Dendritic cell treated with granulocyte-macrophage colony-stimulating factor and Interleukin-4, amounts not matched to agents 40 ng/mL and 50 ng/mL, for 4 days (primary cell): ENCODE measurements around the gene COA8.
A peak's percentile ranks its signal among the peaks of the same experiment; 100 is the strongest.

Experiments used
- H3K27ac Mint-ChIP-seq: one replicate; pipeline ENCODE4 v1.8.0; 2022; ENCODE audit warnings: mild to moderate bottlenecking, mixed read lengths
- H3K27me3 Mint-ChIP-seq: one replicate; pipeline ENCODE4 v1.8.0; 2022; ENCODE audit warnings: mild to moderate bottlenecking, mixed read lengths
- H3K36me3 Mint-ChIP-seq: one replicate; pipeline ENCODE4 v1.8.0; 2022; ENCODE audit warnings: low read depth, mixed read lengths
- H3K4me1 Mint-ChIP-seq: one replicate; pipeline ENCODE4 v1.8.0; 2022; ENCODE audit warnings: low read depth, mixed read lengths
- H3K4me3 Mint-ChIP-seq: one replicate; pipeline ENCODE4 v1.8.0; 2022; ENCODE audit warnings: mild to moderate bottlenecking, moderate library complexity, mixed read lengths
- H3K9me3 Mint-ChIP-seq: one replicate; pipeline ENCODE4 v1.8.0; 2022; ENCODE audit warnings: mixed read lengths
- intact Hi-C: fragments of 100-400 bp; cut with micrococcal nuclease; formaldehyde crosslinking; loops from one replicate; pipeline ENCODE4 v1.15.0; 2022

COA8 gene

GRCh38 chr14:103628684-103629502 is 66.1 kb downstream of the COA8 start, which contains the start of gene KLC1:
TSS of gene KLC1 (plus strand) at chr14:103629211. CDS start at chr14:103654565, 25,354 bp downstream.
- H3K4me3 Mint-ChIP-seq = peak within 1 kb of the TSS; percentile 83
- H3K27ac Mint-ChIP-seq = peak within 1 kb of the TSS; percentile 100
- H3K4me1 Mint-ChIP-seq = peaks cover 66% of the 10 kb centered on the region
- peaks cover 10% of the 10 kb centered on the region for H3K27me3 Mint-ChIP-seq
- intact Hi-C loops = no loop called here
- no peaks in the 10 kb centered on the region for H3K9me3 Mint-ChIP-seq
- H3K36me3 Mint-ChIP-seq = peaks cover 49% of the 10 kb centered on the region

- intact Hi-C loops = no loop called here
- H3K27ac Mint-ChIP-seq = peak overlapping the region; percentile 100
- peak overlapping the region; percentile 83 for H3K4me3 Mint-ChIP-seq
- H3K36me3 Mint-ChIP-seq = peaks cover 55% of the 10 kb centered on the region
- H3K9me3 Mint-ChIP-seq = no peaks in the 10 kb centered on the region
- H3K27me3 Mint-ChIP-seq = peaks cover 3% of the 10 kb centered on the region
- H3K4me1 Mint-ChIP-seq = peaks cover 66% of the 10 kb centered on the region
These were observed 66.9 kb downstream of the COA8 start for GRCh38 chr14:103629503-103630121.

DNA sequence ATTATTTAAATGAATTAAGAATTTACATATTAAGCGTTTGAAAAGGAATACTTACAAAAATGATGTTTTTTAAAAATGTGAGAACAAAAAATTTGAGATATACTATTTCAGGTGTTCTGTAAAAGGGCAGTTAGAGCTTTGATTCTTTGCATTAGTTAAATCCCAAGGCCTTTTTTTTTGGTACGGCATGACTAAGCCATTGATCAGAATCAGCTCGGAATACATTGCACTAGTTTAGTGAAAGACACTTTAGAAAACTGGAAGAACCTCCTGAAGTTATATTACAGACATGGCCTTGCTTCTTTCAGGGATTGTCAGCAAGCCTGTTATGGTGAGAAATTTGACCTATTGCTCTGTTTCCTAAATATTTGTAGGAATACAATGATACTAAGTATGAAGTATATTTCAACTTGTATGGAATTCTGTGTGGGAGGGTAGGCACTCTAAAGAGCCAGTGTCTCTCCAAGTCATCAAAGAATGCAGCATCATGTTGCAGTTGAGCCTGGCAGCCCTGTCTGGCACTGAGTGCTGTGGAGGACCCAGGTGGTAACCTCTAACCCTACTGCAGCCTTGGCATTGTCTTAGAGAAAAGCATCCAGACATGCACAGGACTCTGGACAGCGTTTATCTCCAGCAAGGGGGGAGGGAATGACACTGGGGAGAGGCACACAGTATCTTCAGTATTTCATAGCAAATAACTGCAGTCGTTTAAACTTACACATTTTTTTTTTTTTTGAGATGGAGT is 67.8 kb downstream of the COA8 start:
- intact Hi-C loops = no loop called here
- Mint-ChIP-seq H3K4me1 (peaks cover 64% of the 10 kb centered on the region), H3K9me3 (no peaks in the 10 kb centered on the region), H3K27ac (peak overlapping the region; percentile 100), H3K4me3 (peak overlapping the region; percentile 44), H3K36me3 (peaks cover 64% of the 10 kb centered on the region), H3K27me3 (no peaks in the 10 kb centered on the region)

DNA sequence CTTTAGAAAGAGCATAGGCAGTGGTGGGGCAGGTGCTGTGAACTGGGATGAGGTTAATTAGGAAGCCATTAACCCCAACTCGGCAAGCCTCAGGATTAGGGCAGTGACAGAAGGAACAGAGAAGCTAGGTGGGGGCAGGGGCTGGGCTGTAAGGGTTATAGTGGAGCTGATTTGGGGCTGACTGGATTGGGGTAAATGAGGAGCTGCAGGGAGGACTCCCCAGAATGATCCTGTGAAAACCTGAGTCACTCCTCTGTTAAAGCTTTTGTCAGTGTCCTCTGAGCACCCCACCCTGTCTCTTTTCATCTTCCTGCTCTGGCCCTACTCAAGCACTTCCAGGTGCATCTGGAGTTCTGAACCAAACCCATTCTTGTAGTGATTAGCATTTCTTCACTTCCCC is 70.6 kb downstream of the COA8 start:
- Mint-ChIP-seq H3K27me3 (no peaks in the 10 kb centered on the region), H3K36me3 (peaks cover 86% of the 10 kb centered on the region), H3K4me1 (peaks cover 63% of the 10 kb centered on the region), H3K9me3 (no peaks in the 10 kb centered on the region), H3K27ac (no peak overlapping the region), H3K4me3 (no peak overlapping the region)
- intact Hi-C loops = no loop called here

DNA sequence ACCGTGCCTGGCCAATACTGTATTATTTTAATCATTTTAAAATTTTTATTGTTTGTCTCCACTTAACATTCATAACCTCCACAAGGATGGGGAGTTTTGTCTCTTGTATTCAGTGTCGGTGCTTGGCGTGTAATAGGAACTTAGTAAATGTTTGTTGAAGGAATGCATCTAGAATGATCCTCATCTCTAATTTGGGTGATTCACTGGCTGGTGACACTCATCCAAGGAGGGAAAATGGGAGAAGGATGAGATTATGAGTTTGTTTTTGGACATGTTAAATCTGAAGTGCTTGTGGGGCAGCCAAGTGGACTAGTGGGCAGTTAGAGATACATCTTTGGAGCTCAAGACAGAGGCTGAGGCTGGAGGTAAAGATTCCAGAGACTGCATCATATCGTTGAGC is 71.4 kb downstream of the COA8 start:
- Mint-ChIP-seq H3K36me3 (peaks cover 86% of the 10 kb centered on the region), H3K9me3 (no peaks in the 10 kb centered on the region), H3K4me1 (peaks cover 69% of the 10 kb centered on the region), H3K4me3 (no peak overlapping the region), H3K27ac (no peak overlapping the region), H3K27me3 (no peaks in the 10 kb centered on the region)
- intact Hi-C loops = no loop called here

- H3K4me3 Mint-ChIP-seq = no peak overlapping the region
- intact Hi-C loops = no loop called here
- no peaks in the 10 kb centered on the region for H3K9me3 Mint-ChIP-seq
- H3K4me1 Mint-ChIP-seq = peaks cover 49% of the 10 kb centered on the region
- H3K27ac Mint-ChIP-seq = peak overlapping the region; percentile 38
- H3K36me3 Mint-ChIP-seq = peaks cover 65% of the 10 kb centered on the region
- no peaks in the 10 kb centered on the region for H3K27me3 Mint-ChIP-seq
These were observed 75.8 kb downstream of the COA8 start for GRCh38 chr14:103638594-103638993.
